Measurements from ENCODE around the gene SSX2IP.

Gene SSX2IP

GRCh38 chr1:84611091-84611490 lies 79.2 kb downstream of the SSX2IP start:
- Histone ChIP-seq H3K9ac (ENCODE audit: low read length) (no peak overlapping the region), H3K4me2 (ENCODE audit: low read length) (no peak overlapping the region), H3K36me3 (ENCODE audit: insufficient read depth, low read length) (no peaks in the 10 kb centered on the region; the same call in 1 of the 2 replicates), H3F3A (ENCODE audit: insufficient read depth, low read length) (no peaks in the 10 kb centered on the region), H4K20me1 (ENCODE audit: insufficient read depth, low read length) (no peaks in the 10 kb centered on the region), H3K79me2 (ENCODE audit: insufficient read depth, low read length) (no peaks in the 10 kb centered on the region), H3K4me1 (ENCODE audit: insufficient read depth, low read length, severe bottlenecking) (no peaks in the 10 kb centered on the region), H3K27ac (ENCODE audit: low read depth, low read length, poor library complexity, severe bottlenecking) (no peak overlapping the region), H3K9me2 (ENCODE audit: low read depth, low read length) (no peaks in the 10 kb centered on the region), H3K4me3 (ENCODE audit: low read depth, low read length, poor library complexity, severe bottlenecking) (no peak overlapping the region), H3K9me3 (ENCODE audit: low read length) (peaks cover 14% of the 10 kb centered on the region), H3K27me3 (ENCODE audit: insufficient read depth, low read length) (0 out of 2 replicates have a peak, but pooled peaks cover 4% of the 10 kb centered on the region), H2AFZ (ENCODE audit: low read length) (no peak overlapping the region)
- TF ChIP-seq EZH2 (IDR thresholded peaks at IDR 0.05; ENCODE audit: borderline replicate concordance, low read length) (no peak), CTCF (IDR thresholded peaks at IDR 0.05; ENCODE audit: low read length) (no peak)

GRCh38 chr1:84606977-84607376 lies 83.3 kb downstream of the SSX2IP start:
- H3K4me3 ChIP-seq (ENCODE audit: low read depth, low read length, poor library complexity, severe bottlenecking) = no peak overlapping the region
- H3F3A ChIP-seq (ENCODE audit: insufficient read depth, low read length) = no peaks in the 10 kb centered on the region
- peaks cover 17% of the 10 kb centered on the region for H3K9me3 ChIP-seq (ENCODE audit: low read length)
- no peaks in the 10 kb centered on the region for H3K27me3 ChIP-seq (ENCODE audit: insufficient read depth, low read length)
- H3K9ac ChIP-seq (ENCODE audit: low read length) = no peak overlapping the region
- H3K36me3 ChIP-seq (ENCODE audit: insufficient read depth, low read length) = no peaks in the 10 kb centered on the region
- H3K79me2 ChIP-seq (ENCODE audit: insufficient read depth, low read length) = no peaks in the 10 kb centered on the region
- H3K27ac ChIP-seq (ENCODE audit: low read depth, low read length, poor library complexity, severe bottlenecking) = no peak overlapping the region
- no peaks in the 10 kb centered on the region for H3K4me1 ChIP-seq (ENCODE audit: insufficient read depth, low read length, severe bottlenecking)
- no peak overlapping the region for H3K4me2 ChIP-seq (ENCODE audit: low read length)
- no peak overlapping the region for H2AFZ ChIP-seq (ENCODE audit: low read length)
- TF ChIP-seq EZH2 (IDR thresholded peaks at IDR 0.05; ENCODE audit: borderline replicate concordance, low read length) (no peak), CTCF (IDR thresholded peaks at IDR 0.05; ENCODE audit: low read length) (no peak)
- no peaks in the 10 kb centered on the region for H4K20me1 ChIP-seq (ENCODE audit: insufficient read depth, low read length)
- no peaks in the 10 kb centered on the region for H3K9me2 ChIP-seq (ENCODE audit: low read depth, low read length)

- Histone ChIP-seq H3K27me3 (ENCODE audit: insufficient read depth, low read length) (no peaks in the 10 kb centered on the region), H3K36me3 (ENCODE audit: insufficient read depth, low read length) (no peaks in the 10 kb centered on the region), H3F3A (ENCODE audit: insufficient read depth, low read length) (no peaks in the 10 kb centered on the region), H3K27ac (ENCODE audit: low read depth, low read length, poor library complexity, severe bottlenecking) (no peak overlapping the region), H3K4me1 (ENCODE audit: insufficient read depth, low read length, severe bottlenecking) (no peaks in the 10 kb centered on the region), H3K79me2 (ENCODE audit: insufficient read depth, low read length) (no peaks in the 10 kb centered on the region), H4K20me1 (ENCODE audit: insufficient read depth, low read length) (no peaks in the 10 kb centered on the region), H3K9ac (ENCODE audit: low read length) (no peak overlapping the region), H2AFZ (ENCODE audit: low read length) (no peak overlapping the region), H3K9me3 (ENCODE audit: low read length) (peaks cover 17% of the 10 kb centered on the region), H3K4me3 (ENCODE audit: low read depth, low read length, poor library complexity, severe bottlenecking) (no peak overlapping the region), H3K4me2 (ENCODE audit: low read length) (no peak overlapping the region), H3K9me2 (ENCODE audit: low read depth, low read length) (no peaks in the 10 kb centered on the region)
- TF ChIP-seq CTCF (IDR thresholded peaks at IDR 0.05; ENCODE audit: low read length) (no peak), EZH2 (IDR thresholded peaks at IDR 0.05; ENCODE audit: borderline replicate concordance, low read length) (no peak)
Observed at GRCh38 chr1:84605157-84605556, 85.1 kb downstream of the SSX2IP start.
